GM10248 (cell line): ENCODE data around the gene PLA2G2C.

ENCODE experiments used
- CTCF ChIA-PET: fragments of 300-600 bp; sonication (Branson Sonifier 250); formaldehyde crosslinking; extraction: SDS; loops from one replicate; lab custom pipeline; 2021; ENCODE audit warnings: antibody characterized with exemption; lab: Yijun Ruan, JAX
- POLR2A ChIA-PET: fragments of 350-650 bp; sonication (Branson Sonifier 250); formaldehyde crosslinking; extraction: SDS; loops from one replicate; lab custom pipeline; 2020; ENCODE audit warnings: antibody characterized with exemption; lab: Yijun Ruan, JAX
- DNase-seq: peaks from one replicate; pipeline ENCODE4 v3.0.0; 2012; ENCODE audit errors: extremely low spot score
- CTCF ChIP-seq: IDR thresholded peaks from 2 replicates; pipeline ENCODE4 v1.5.1; 2012; ENCODE audit warnings: mild to moderate bottlenecking, low read depth; ENCODE audit errors: extremely low read depth, missing control alignments, control extremely low read depth

PLA2G2C gene

GRCh38 chr1:20141466-20141865, 44.9 kb downstream of the PLA2G2C start:
- CTCF ChIA-PET: no interaction called here
- POLR2A ChIA-PET: no interaction called here
- DNase-seq: no peak
- no peak for TF ChIP-seq CTCF

GRCh38 chr1:20141001-20141400, 45.3 kb downstream of the PLA2G2C start:
- TF ChIP-seq CTCF: no peak
- DNase-seq: no peak
- CTCF ChIA-PET: interaction anchor here (1.4 kb wide), 1 partner anchor 11 kb away, joined by 3 read pairs; no protein-coding TSS in a partner anchor
- POLR2A ChIA-PET: no interaction called here

GRCh38 chr1:20139776-20140612, 46.3 kb downstream of the PLA2G2C start:
- no peak for DNase-seq
- CTCF ChIA-PET: interaction anchor here (1.4 kb wide), 1 partner anchor 12 kb away, joined by 3 read pairs; no protein-coding TSS in a partner anchor
- no peak for TF ChIP-seq CTCF
- POLR2A ChIA-PET: no interaction called here

DNA sequence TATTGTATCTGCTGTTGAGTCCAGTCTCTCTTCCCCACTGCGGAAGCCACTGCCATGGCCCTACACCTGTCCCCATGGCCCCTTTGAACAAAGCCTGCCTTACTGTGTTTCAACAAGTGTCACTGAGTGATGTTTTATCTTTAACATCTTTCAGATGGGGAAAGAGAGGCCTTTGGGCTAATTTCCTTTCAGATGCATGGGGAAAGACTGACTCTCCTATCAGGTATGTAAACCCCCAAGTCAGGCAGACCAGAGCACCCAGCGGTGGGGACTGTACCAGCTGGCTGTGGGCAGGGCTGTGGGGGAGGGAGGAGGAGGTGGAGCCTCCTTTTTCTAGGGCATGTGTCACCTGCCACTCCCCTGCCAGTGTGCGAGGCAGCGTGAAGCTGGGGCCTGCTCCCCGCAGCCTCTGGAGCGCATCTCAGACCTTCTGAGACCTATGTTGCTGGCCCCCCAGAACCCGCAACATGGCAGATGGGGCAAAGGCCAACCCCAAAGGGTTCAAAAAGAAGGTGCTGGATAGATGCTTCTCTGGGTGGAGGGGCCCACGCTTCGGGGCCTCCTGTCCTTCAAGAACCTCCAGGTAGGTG, 47.3 kb downstream of the PLA2G2C start, which contains the start of gene PLA2G2F:
Gene PLA2G2F (plus strand): TSS at position 363 of the 590 bp plus-strand sequence. CDS start 105 bp downstream, at position 468.
- no peak for TF ChIP-seq CTCF
- no peak for DNase-seq
- ChIA-PET POLR2A (no interaction called here), CTCF (no interaction called here)

- CTCF ChIA-PET: interaction anchor here (0.6 to 0.7 kb wide), 2 partner anchors 14 to 221 kb away, joined by 3 read pairs; no protein-coding TSS in a partner anchor
- TF ChIP-seq CTCF: no peak
- POLR2A ChIA-PET: no interaction called here
- no peak for DNase-seq
These were observed 48.0 kb downstream of the PLA2G2C start for GRCh38 chr1:20138346-20138745.

DNA sequence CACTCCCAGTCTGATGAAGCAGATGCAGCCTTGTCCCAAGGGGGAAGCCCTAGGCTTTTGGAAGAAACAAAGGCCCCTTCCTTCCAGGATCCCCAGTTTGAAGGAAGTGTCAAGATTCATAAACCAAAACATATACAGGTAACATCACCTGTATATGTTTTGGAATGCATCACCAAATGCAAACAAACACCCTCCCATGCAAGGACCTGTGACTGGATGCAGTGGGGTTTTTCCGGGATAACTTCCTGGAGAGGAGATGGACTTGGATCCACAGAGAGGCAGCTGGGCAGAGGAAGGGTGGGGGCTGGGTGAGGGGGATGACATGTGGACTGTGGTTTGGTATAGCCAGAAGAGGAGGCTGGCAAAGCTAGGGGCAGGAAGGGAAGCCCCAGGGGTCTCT, 48.7 kb downstream of the PLA2G2C start:
- ChIA-PET CTCF (interaction anchor here (0.6 to 1.5 kb wide), 4 partner anchors 11 to 220 kb away, joined by 3 read pairs; no protein-coding TSS in a partner anchor), POLR2A (no interaction called here)
- TF ChIP-seq CTCF: no peak
- DNase-seq: no peak
